Neuronal stem cell (in vitro differentiated cells): Measurements from ENCODE around the gene CENPO.

Source experiments
- DNase-seq: peaks from one replicate; pipeline ENCODE4 v3.0.0-alpha.2; 2013; ENCODE audit warnings: low spot score
- H2AFZ ChIP-seq: one replicate; pipeline ENCODE4 v1.6.1; 2013; ENCODE audit warnings: mild to moderate bottlenecking, low read length, inconsistent platforms
- H2AK5ac ChIP-seq: 2 replicates; pipeline ENCODE4 v1.6.1; 2013; ENCODE audit warnings: low read depth, mild to moderate bottlenecking, inconsistent platforms, low read length, moderate library complexity, mixed read lengths
- H2BK120ac ChIP-seq: 2 replicates; pipeline ENCODE4 v1.6.1; 2013; ENCODE audit warnings: low read depth, mild to moderate bottlenecking, inconsistent platforms, low read length, moderate library complexity, mixed read lengths
- H2BK12ac ChIP-seq: one replicate; pipeline ENCODE4 v1.6.1; 2013; ENCODE audit warnings: low read length, inconsistent platforms
- H2BK15ac ChIP-seq: 2 replicates; pipeline ENCODE4 v1.6.1; 2013; ENCODE audit warnings: mild to moderate bottlenecking, low read length, inconsistent platforms, mixed read lengths
- H2BK5ac ChIP-seq: one replicate; pipeline ENCODE4 v1.6.1; 2013; ENCODE audit warnings: inconsistent platforms, mild to moderate bottlenecking, low read length, moderate library complexity
- H3K14ac ChIP-seq: one replicate; pipeline ENCODE4 v1.6.1; 2013; ENCODE audit warnings: low read length, inconsistent platforms
- H3K18ac ChIP-seq: 2 replicates; pipeline ENCODE4 v1.6.1; 2013; ENCODE audit warnings: low read length, inconsistent platforms
- H3K23ac ChIP-seq: 2 replicates; pipeline ENCODE4 v1.6.1; 2013; ENCODE audit warnings: low read depth, mild to moderate bottlenecking, mixed read lengths, low read length, inconsistent platforms; ENCODE audit not compliant: poor library complexity
- H3K27ac ChIP-seq: replicated peaks from 3 replicates; pipeline ENCODE4 v1.5.1; 2013; ENCODE audit warnings: low read length, inconsistent platforms
- H3K27me3 ChIP-seq, 3 experiments: 2 replicates each; pipeline ENCODE4 v1.6.1; 2013; ENCODE audit warnings: low read length in 3 of 3, mild to moderate bottlenecking in 2 of 3, inconsistent platforms in 1 of 3, low read depth in 1 of 3, mixed read lengths in 1 of 3, moderate library complexity in 1 of 3; ENCODE audit not compliant: control insufficient read depth in 3 of 3, insufficient read depth in 3 of 3
- H3K36me3 ChIP-seq, 2 donors: replicated peaks in 1 of 2; 2 replicates each; pipeline ENCODE4 v1.6.1; 2013; ENCODE audit warnings: low read length in 2 of 2; ENCODE audit not compliant: control insufficient read depth in 2 of 2, insufficient read depth in 2 of 2
- H3K4ac ChIP-seq: 2 replicates; pipeline ENCODE4 v1.6.1; 2013; ENCODE audit warnings: inconsistent platforms, mild to moderate bottlenecking, low read length, moderate library complexity
- H3K4me1 ChIP-seq, 2 donors: 1 replicate in 1 of 2; 2 replicates in 1 of 2; pipeline ENCODE4 v1.6.1; 2013; ENCODE audit warnings: low read length in 2 of 2, low read depth in 1 of 2; ENCODE audit not compliant: control insufficient read depth in 2 of 2, insufficient read depth in 1 of 2
- H3K4me2 ChIP-seq: one replicate; pipeline ENCODE4 v1.6.1; 2013; ENCODE audit warnings: mild to moderate bottlenecking, low read length, inconsistent platforms; ENCODE audit not compliant: insufficient read depth, poor library complexity, severe bottlenecking
- H3K4me3 ChIP-seq, 2 donors: 2 replicates each; pipeline ENCODE4 v1.5.1; 2013; ENCODE audit warnings: low read length in 2 of 2, mild to moderate bottlenecking in 2 of 2, inconsistent platforms in 1 of 2, moderate library complexity in 1 of 2
- H3K79me1 ChIP-seq: one replicate; pipeline ENCODE4 v1.6.1; 2013; ENCODE audit warnings: low read depth, mild to moderate bottlenecking, inconsistent platforms, low read length, moderate library complexity
- H3K9ac ChIP-seq: one replicate; pipeline ENCODE4 v1.6.1; 2013; ENCODE audit warnings: mild to moderate bottlenecking, low read depth, low read length, inconsistent platforms; ENCODE audit not compliant: poor library complexity
- H3K9me3 ChIP-seq, 2 donors: replicated peaks in 1 of 2; 2 replicates each; pipeline versions ENCODE3 to v1.6.1; 2013; ENCODE audit warnings: low read length in 2 of 2, mild to moderate bottlenecking in 2 of 2, inconsistent platforms in 1 of 2, low read depth in 1 of 2, mixed read lengths in 1 of 2, moderate library complexity in 1 of 2; ENCODE audit not compliant: control insufficient read depth in 2 of 2, insufficient read depth in 1 of 2
- H4K8ac ChIP-seq: one replicate; pipeline ENCODE4 v1.6.1; 2013; ENCODE audit warnings: low read depth, mild to moderate bottlenecking, inconsistent platforms, low read length, moderate library complexity
- H4K91ac ChIP-seq: one replicate; pipeline ENCODE4 v1.6.1; 2013; ENCODE audit warnings: low read length, low read depth, mild to moderate bottlenecking, inconsistent platforms; ENCODE audit not compliant: poor library complexity
- WGBS, 2 donors: extraction: QIAGEN DNeasy Blood & Tissue Kit; methylation state at CpG; one replicate each; pipeline ENCODE4 v1.1.7; 2013; ENCODE audit warnings: missing lambda C conversion rate in 2 of 2, mixed read lengths in 1 of 2; ENCODE audit not compliant: insufficient read length in 2 of 2, insufficient replicate concordance in 1 of 2; ENCODE audit errors: extremely low coverage in 2 of 2; 5-methylcytosine and 5-hydroxymethylcytosine counted together

The CENPO gene

DNA sequence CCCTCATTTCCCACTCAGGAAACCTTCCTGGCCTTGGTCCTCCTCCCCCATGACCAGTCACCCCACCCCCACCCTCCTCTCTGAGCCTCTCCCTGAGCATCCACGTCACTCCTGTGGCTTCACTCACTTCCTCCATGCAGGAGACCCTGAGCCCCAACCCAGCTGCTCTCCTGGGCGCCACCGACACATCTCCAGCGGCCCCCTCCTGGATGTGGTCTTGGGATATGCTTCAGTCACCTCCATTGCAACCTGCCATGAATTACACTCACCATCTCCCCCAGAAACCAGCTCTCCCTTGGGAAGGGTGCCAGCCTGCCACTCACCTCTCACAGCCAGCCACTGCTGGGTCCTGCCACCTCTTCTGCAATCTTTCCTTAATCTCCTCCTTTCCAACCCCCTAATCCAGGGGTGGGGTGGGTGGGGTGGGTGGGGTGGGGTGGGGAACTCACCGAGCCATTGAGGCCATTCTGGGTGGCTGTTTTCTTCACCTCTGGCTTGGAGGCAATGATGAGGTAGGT is 44.8 kb downstream of the CENPO start:
- no peak for DNase-seq
- Histone ChIP-seq H3K4me2 (no peak overlapping the region), H3K4me3 (no peak overlapping the region), H2AFZ (no peak overlapping the region), H4K91ac (no peak overlapping the region), H3K79me1 (peaks cover 2% of the 10 kb centered on the region), H3K27me3 (no peaks in the 10 kb centered on the region), H2BK120ac (no peak overlapping the region), H3K9me3 (peaks cover 0 to 10% of the 10 kb centered on the region in 2 donors), H3K36me3 (peaks cover 36 to 89% of the 10 kb centered on the region in 2 donors), H3K23ac (no peak overlapping the region), H3K18ac (no peak overlapping the region), H4K8ac (no peak overlapping the region), H2BK12ac (no peak overlapping the region), H2AK5ac (no peak overlapping the region), H2BK5ac (no peak overlapping the region), H3K4ac (no peak overlapping the region), H3K27ac (no peak overlapping the region), H2BK15ac (no peak overlapping the region), H3K14ac (no peak overlapping the region), H3K9ac (no peak overlapping the region), H3K4me1 (peaks cover 0 to 7% of the 10 kb centered on the region in 2 donors)
- no CpG with 5 or more reads among the region's 5 CpGs for WGBS, 2 donors

DNA sequence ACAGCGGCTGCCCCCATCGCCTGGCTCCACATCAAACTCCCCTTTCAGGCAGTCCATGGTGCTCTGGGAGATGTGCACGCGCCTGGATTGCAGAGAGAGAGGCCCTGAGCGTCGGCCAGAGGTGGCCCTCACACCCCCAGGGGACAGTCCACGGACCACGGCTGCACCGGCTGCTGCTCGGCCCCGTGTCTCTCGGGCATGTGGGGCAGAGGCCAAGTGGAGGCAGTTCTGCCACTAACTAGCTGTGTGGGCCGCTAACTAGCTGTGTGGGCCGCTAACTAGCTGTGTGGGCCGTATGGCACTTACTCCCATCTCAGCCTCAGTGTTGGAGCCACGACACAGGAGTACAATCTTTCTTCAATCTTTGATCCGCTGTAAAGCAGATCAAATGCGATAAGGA is 45.3 kb downstream of the CENPO start:
- Histone ChIP-seq H3K4me2 (no peak overlapping the region), H3K27me3 (no peaks in the 10 kb centered on the region), H3K9me3 (peaks cover 0 to 10% of the 10 kb centered on the region in 2 donors), H3K4me1 (peaks cover 0 to 2% of the 10 kb centered on the region in 2 donors), H3K4ac (no peak overlapping the region), H2BK5ac (no peak overlapping the region), H2BK12ac (no peak overlapping the region), H3K4me3 (no peak overlapping the region), H3K9ac (no peak overlapping the region), H2BK15ac (no peak overlapping the region), H3K18ac (no peak overlapping the region), H4K91ac (no peak overlapping the region), H3K14ac (no peak overlapping the region), H4K8ac (no peak overlapping the region), H3K79me1 (peaks cover 2% of the 10 kb centered on the region), H2BK120ac (no peak overlapping the region), H3K23ac (no peak overlapping the region), H3K36me3 (peaks cover 35 to 85% of the 10 kb centered on the region in 2 donors), H2AFZ (no peak overlapping the region), H2AK5ac (peak overlapping the region; percentile 56), H3K27ac (no peak overlapping the region)
- DNase-seq, result no peak
- no CpG with 5 or more reads among the region's 18 CpGs for WGBS, 2 donors

GRCh38 chr2:24839729-24840128 is 46.5 kb downstream of the CENPO start:
- Histone ChIP-seq H3K18ac (no peak overlapping the region), H3K27me3 (no peaks in the 10 kb centered on the region), H3K27ac (no peak overlapping the region), H3K4ac (no peak overlapping the region), H2BK15ac (no peak overlapping the region), H3K79me1 (peaks cover 2% of the 10 kb centered on the region), H4K8ac (no peak overlapping the region), H4K91ac (no peak overlapping the region), H3K4me3 (no peak overlapping the region), H2BK12ac (no peak overlapping the region), H3K36me3 (peaks cover 27 to 73% of the 10 kb centered on the region in 2 donors), H2AFZ (no peak overlapping the region), H3K4me2 (no peak overlapping the region), H3K14ac (no peak overlapping the region), H2BK5ac (no peak overlapping the region), H3K9ac (no peak overlapping the region), H3K4me1 (no peaks in the 10 kb centered on the region), H3K9me3 (peaks cover 0 to under 1% of the 10 kb centered on the region in 2 donors), H3K23ac (peak overlapping the region; percentile 55), H2AK5ac (peak overlapping the region; percentile 46), H2BK120ac (no peak overlapping the region)
- no CpG with 5 or more reads among the region's 15 CpGs for WGBS, 2 donors
- DNase-seq, result no peak

- Histone ChIP-seq H3K9me3 (no peaks in the 10 kb centered on the region), H2AK5ac (no peak overlapping the region), H2BK12ac (no peak overlapping the region), H3K79me1 (peaks cover 2% of the 10 kb centered on the region), H2BK15ac (no peak overlapping the region), H3K4me2 (no peak overlapping the region), H2BK5ac (no peak overlapping the region), H3K4me1 (no peaks in the 10 kb centered on the region), H3K36me3 (peaks cover 23 to 67% of the 10 kb centered on the region in 2 donors), H3K27ac (no peak overlapping the region), H3K4ac (no peak overlapping the region), H4K8ac (no peak overlapping the region), H3K9ac (no peak overlapping the region), H2AFZ (no peak overlapping the region), H3K4me3 (no peak overlapping the region), H4K91ac (no peak overlapping the region), H3K27me3 (no peaks in the 10 kb centered on the region), H3K23ac (no peak overlapping the region), H3K18ac (no peak overlapping the region), H2BK120ac (no peak overlapping the region), H3K14ac (no peak overlapping the region)
- DNase-seq, result no peak
- WGBS, 2 donors, result no CpG with 5 or more reads among the region's 17 CpGs
These were observed 47.1 kb downstream of the CENPO start for GRCh38 chr2:24840164-24840869.
